Transverse colon (tissue), 4 donors: Measurements from ENCODE around the gene WNT9A. TPM values are rescaled to one million over a fixed set of nuclear protein-coding genes. Genes with fewer than 3 reads are reported as not detected.
"Not testable (repeated sequence)": the region's sequence is repeated elsewhere in the genome, so short reads cannot be mapped to it uniquely, and the experiment has no call there.

Experiments
- DNase-seq: peaks from one replicate; pipeline ENCODE4 v3.0.0-alpha.2; 2019
- H3K27ac ChIP-seq, 4 donors: fragments of 200-600 bp; sonication (generic); 2 replicates each; pipeline ENCODE4 v1.5.1; 2016 to 2018; ENCODE audit warnings: inconsistent platforms in 4 of 4
- H3K27me3 ChIP-seq: fragments of 200-600 bp; sonication (generic); 2 replicates; pipeline ENCODE4 v1.5.1; 2017; ENCODE audit warnings: inconsistent platforms
- H3K36me3 ChIP-seq, 4 donors: fragments of 200-600 bp; sonication (generic); 2 replicates each; pipeline ENCODE4 v1.5.1; 2017 to 2019; ENCODE audit warnings: inconsistent platforms in 4 of 4
- H3K4me1 ChIP-seq, 4 donors: fragments of 200-600 bp; sonication (generic); 2 replicates each; pipeline ENCODE4 v1.5.1; 2017 to 2020; ENCODE audit warnings: inconsistent platforms in 4 of 4
- H3K4me3 ChIP-seq, 4 donors: fragments of 200-600 bp; sonication (generic); 1 replicate in 1 of 4; 2 replicates in 3 of 4; pipeline versions ENCODE4 v1.5.1 to v1.6.1; 2017 to 2019; ENCODE audit warnings: inconsistent platforms in 4 of 4
- H3K9me3 ChIP-seq, 2 donors: fragments of 200-600 bp; sonication (generic); 2 replicates each; pipeline ENCODE4 v1.5.1; 2017 to 2019; ENCODE audit warnings: inconsistent platforms in 2 of 2
- EP300 ChIP-seq: sonication (generic); formaldehyde crosslinking; IDR thresholded peaks from one replicate; pipeline ENCODE4 v1.6.1; 2017; ENCODE audit warnings: antibody characterized with exemption, low read depth
- POLR2A ChIP-seq: fragments of 450-650 bp; IDR thresholded peaks from one replicate; pipeline ENCODE4 v1.6.1; 2016; ENCODE audit warnings: antibody characterized with exemption, mild to moderate bottlenecking, moderate library complexity
- POLR2AphosphoS5 ChIP-seq, 3 donors: sonication (generic); formaldehyde crosslinking; IDR thresholded peaks; one replicate each; pipeline ENCODE4 v1.6.1; 2016; ENCODE audit warnings: antibody characterized with exemption in 3 of 3
- WGBS, 2 donors: methylation state at CpG; one replicate each; pipeline ENCODE4 v1.1.5; 2018; ENCODE audit warnings: low coverage in 1 of 2; 5-methylcytosine and 5-hydroxymethylcytosine counted together
- in situ Hi-C, 4 donors: fragments of 200-750 bp; cut with MboI; loops; one replicate each; pipeline versions ENCODE4 v1.15.0 to v1.15.1; 2017; ENCODE audit warnings: low sequenced_read_pairs in 3 of 4, low pct_ligation_motif_present in 1 of 4, low pct_unique_long_range_greater_than_20kb in 1 of 4
- intact Hi-C: fragments of 100-400 bp; cut with DNase I; formaldehyde crosslinking; loops from one replicate; pipeline ENCODE4 v1.15.1; 2023; ENCODE audit warnings: low total_unique reads
- total RNA-seq, 4 donors: library from RNA; depleted of rRNA; stranded (reverse); fragments of >200 nt; gene quantifications; one replicate each; pipeline ENCODE4 v1.1.0, GENCODE V29; 2016
- TF ChIP-seq, protein P1 (sequence below), 5 experiments: fragments of 200-600 bp in 3 of 5; fragments of 450-650 bp in 2 of 5; sonication (generic) in 3 of 5; IDR thresholded peaks; 1 replicate in 2 of 5; 2 replicates in 3 of 5; pipeline ENCODE4 v1.5.1; 2016 to 2017; ENCODE audit warnings: antibody characterized with exemption in 5 of 5, inconsistent platforms in 3 of 5, mild to moderate bottlenecking in 2 of 5, moderate library complexity in 1 of 5

The WNT9A gene
- total RNA-seq, 4 donors from 2014 or later = 1.2 to 4.0 (median 1.8) TPM

DNA sequence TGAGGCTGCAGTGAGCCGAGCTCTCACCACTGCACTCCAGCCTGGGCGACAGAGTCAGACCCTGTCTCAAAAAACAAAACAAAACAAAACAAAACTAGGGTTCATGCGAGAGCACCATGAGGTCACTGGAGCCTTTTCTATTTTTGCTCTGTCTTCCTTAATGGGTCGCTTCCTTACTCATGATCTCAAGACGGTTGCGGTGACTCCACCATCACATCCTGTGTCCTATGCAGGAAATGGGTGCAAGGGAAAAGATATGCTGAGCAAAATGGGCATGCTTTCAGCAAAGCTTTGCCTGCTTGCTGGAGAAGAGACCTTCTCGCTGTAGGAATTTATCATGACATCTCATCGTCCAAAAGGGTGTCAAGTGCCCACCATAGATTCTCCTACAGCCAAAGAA is 36.4 kb downstream of the WNT9A start:
- in situ Hi-C loops = no loop called here
- DNase-seq = no peak
- H3K4me3 ChIP-seq = no peak overlapping the region
- no peak overlapping the region for H3K27ac ChIP-seq
- WGBS, 2 donors = 77 to 91% methylated on average over 8 of the region's 8 CpGs
- H3K27me3 ChIP-seq = no peaks in the 10 kb centered on the region
- H3K36me3 ChIP-seq = no peaks in the 10 kb centered on the region
- H3K9me3 ChIP-seq = no peaks in the 10 kb centered on the region
- TF ChIP-seq, protein P1, sequence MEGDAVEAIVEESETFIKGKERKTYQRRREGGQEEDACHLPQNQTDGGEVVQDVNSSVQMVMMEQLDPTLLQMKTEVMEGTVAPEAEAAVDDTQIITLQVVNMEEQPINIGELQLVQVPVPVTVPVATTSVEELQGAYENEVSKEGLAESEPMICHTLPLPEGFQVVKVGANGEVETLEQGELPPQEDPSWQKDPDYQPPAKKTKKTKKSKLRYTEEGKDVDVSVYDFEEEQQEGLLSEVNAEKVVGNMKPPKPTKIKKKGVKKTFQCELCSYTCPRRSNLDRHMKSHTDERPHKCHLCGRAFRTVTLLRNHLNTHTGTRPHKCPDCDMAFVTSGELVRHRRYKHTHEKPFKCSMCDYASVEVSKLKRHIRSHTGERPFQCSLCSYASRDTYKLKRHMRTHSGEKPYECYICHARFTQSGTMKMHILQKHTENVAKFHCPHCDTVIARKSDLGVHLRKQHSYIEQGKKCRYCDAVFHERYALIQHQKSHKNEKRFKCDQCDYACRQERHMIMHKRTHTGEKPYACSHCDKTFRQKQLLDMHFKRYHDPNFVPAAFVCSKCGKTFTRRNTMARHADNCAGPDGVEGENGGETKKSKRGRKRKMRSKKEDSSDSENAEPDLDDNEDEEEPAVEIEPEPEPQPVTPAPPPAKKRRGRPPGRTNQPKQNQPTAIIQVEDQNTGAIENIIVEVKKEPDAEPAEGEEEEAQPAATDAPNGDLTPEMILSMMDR (IDR thresholded peaks at IDR 0.05) = no peak
- TF ChIP-seq EP300 (no peak), POLR2A (no peak), POLR2AphosphoS5 (IDR thresholded peaks at IDR 0.05) (no peak)
- intact Hi-C loops = no loop called here
- peaks cover 0 to 10% (median 5%) of the 10 kb centered on the region in 4 donors for H3K4me1 ChIP-seq

DNA sequence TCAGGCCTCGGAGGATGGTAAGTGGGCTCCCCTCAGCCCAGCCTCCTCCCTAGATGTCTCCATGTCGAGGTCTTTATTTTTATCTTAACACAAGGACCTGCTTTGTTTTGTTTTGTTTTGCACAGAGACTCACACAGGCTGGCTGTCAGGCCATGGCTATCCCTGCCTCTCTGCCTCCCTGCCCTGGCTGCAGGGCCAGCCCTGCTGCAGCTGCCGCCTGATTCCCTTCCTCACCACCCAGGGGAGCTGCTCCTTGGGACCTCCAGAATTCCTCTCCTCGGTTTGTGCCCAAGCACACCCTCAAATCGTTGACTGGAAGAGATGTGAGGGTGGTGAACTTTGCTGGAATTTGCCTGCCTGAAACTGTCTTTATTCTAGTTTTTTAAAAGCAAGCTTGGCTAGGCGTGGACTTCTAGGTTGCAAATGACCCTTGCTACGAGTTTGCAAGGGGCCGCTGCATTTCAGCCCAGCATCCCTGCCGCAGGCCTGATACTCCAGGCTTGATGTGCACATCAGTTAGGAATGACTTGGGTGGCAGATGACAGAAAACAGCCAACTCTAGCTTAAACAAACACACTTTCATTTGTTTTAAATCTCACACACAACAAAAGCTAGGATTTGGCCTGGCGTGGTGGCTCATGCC is 37.1 kb downstream of the WNT9A start:
- 70 to 74% methylated on average over 2 to 10 of the region's 10 CpGs for WGBS, 2 donors
- peaks cover 0 to 10% (median 5%) of the 10 kb centered on the region in 4 donors for H3K4me1 ChIP-seq
- H3K36me3 ChIP-seq = no peaks in the 10 kb centered on the region
- no peak overlapping the region for H3K27ac ChIP-seq
- no peaks in the 10 kb centered on the region for H3K9me3 ChIP-seq
- no peak overlapping the region for H3K4me3 ChIP-seq
- TF ChIP-seq POLR2A = no peak
- TF ChIP-seq POLR2AphosphoS5 (IDR thresholded peaks at IDR 0.05) = no peak
- TF ChIP-seq EP300 = no peak
- TF ChIP-seq, protein P1 (IDR thresholded peaks at IDR 0.05) = no peak
- in situ Hi-C loops (no loop called here), intact Hi-C loops (no loop called here)
- no peaks in the 10 kb centered on the region for H3K27me3 ChIP-seq
- no peak for DNase-seq

DNA sequence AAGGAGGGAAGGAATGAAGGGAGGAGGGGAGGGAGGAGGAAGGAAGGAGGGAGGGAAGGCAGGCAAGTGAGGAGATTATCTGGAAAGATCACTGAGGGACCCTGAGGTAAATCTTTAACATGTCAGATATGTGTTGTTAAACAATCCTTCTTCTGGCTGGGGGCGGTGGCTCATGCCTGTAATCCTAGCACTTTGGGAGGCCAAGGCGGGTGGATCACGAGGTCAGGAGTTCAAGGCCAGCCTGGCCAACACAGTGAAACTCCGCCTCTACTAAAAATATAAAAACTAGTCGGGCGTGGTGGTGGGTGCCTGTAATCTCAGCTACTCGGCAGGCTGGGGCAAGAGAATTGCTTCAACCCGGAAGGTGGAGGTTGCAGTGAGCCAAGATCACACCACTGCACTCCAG is 37.8 kb downstream of the WNT9A start:
- WGBS, 2 donors = 20 to 34% methylated on average over 1 to 8 of the region's 8 CpGs
- H3K27me3 ChIP-seq, DNase-seq, H3K9me3 ChIP-seq, H3K27ac ChIP-seq, H3K4me1 ChIP-seq, in situ Hi-C loops, H3K4me3 ChIP-seq, intact Hi-C loops, H3K36me3 ChIP-seq: not testable (repeated sequence)

DNA sequence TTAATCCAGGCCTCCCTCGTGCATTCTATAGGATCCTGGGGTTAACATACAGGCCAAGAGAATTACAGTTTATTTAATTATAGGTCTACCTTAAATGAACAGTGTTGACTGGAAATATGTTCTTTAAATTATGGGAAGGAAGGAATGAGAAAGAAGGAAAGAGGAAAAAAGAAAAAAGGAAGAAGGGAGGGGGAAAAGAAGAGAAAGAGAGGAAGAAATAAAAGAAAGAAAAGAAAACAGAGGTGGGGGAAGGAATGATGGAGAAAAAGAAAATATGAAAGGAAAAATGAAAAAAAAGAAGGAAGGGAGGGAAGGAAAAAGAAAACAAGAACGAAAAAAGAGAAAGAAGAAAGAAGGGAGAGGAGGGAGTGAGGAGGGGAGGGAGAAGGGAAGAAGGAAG is 38.5 kb downstream of the WNT9A start:
- no peak overlapping the region for H3K27ac ChIP-seq
- in situ Hi-C loops (no loop called here), intact Hi-C loops (no loop called here)
- WGBS, 2 donors = 69 to 100% methylated on average over 1 to 2 of the region's 2 CpGs
- H3K36me3 ChIP-seq = no peaks in the 10 kb centered on the region
- no peaks in the 10 kb centered on the region for H3K9me3 ChIP-seq
- no peaks in the 10 kb centered on the region for H3K27me3 ChIP-seq
- no peak overlapping the region for H3K4me3 ChIP-seq
- no peak for DNase-seq
- H3K4me1 ChIP-seq = peaks cover 0 to 10% (median 5%) of the 10 kb centered on the region in 4 donors
- no peak for TF ChIP-seq POLR2A
- TF ChIP-seq POLR2AphosphoS5 (IDR thresholded peaks at IDR 0.05) = no peak
- TF ChIP-seq, protein P1 (IDR thresholded peaks at IDR 0.05) = no peak
- no peak for TF ChIP-seq EP300

DNA sequence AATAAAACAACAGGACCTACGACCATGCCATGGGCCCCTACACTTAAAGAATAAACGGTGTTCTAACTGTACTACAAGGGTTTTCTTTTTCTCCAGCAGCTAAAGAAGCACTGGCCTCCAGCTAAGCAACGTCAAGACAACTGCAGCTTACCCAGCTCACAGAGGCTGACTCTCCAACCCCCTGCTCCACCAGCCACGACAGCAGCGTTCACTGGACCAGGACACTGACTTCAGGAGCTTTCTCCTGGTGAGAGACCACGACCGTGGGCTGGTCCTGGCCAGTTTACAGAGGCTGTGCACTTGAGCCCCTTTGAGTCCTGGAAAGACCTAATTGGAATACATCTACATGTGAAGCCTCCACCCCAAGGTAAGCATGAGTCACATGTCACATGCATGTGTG is 39.4 kb downstream of the WNT9A start:
- WGBS, 2 donors = 84% methylated on average over 7 of the region's 7 CpGs; no CpG with 5 or more reads in 1 of the 2 donors
- intact Hi-C loops = no loop called here
- in situ Hi-C loops = no loop called here
- no peak overlapping the region for H3K4me3 ChIP-seq
- H3K27ac ChIP-seq = no peak overlapping the region
- TF ChIP-seq POLR2A (no peak), EP300 (no peak), POLR2AphosphoS5 (IDR thresholded peaks at IDR 0.05) (no peak)
- TF ChIP-seq, protein P1 (IDR thresholded peaks at IDR 0.05) = no peak
- H3K36me3 ChIP-seq = no peaks in the 10 kb centered on the region
- H3K27me3 ChIP-seq = no peaks in the 10 kb centered on the region
- H3K4me1 ChIP-seq = peaks cover 0 to 10% (median 5%) of the 10 kb centered on the region in 4 donors
- no peak for DNase-seq
- H3K9me3 ChIP-seq = no peaks in the 10 kb centered on the region
